ENCODE measurements around the gene JUP. TPM values are rescaled to one million over a fixed set of nuclear protein-coding genes. Genes with fewer than 3 reads are reported as not detected.
A peak's percentile ranks its signal among the peaks of the same experiment; 100 is the strongest.

The JUP gene
- total RNA-seq, 1 donor from 2014 or later, result 92.5 TPM

DNA sequence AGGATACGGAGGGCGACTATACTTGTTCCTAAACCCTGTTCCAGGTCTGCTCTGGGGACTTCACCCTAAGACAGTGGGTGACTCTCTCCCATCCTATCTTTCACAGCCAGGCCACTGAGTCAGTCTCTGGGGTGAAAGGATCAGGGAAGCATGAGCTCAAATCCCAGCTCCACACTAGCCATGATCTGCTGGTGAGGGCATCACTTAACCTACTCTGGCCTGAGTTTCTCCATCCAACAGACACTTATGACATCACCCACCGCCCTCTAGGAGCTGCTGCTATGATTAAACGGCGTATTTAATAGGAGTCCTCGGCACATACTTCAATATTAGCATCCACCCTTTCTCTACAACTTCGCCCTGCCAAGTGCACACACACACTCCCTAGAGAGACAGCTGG, 64.3 kb downstream of the JUP start:
- intact Hi-C loops (cut with DNase I), result no loop called here
- ATAC-seq, result no peak

DNA sequence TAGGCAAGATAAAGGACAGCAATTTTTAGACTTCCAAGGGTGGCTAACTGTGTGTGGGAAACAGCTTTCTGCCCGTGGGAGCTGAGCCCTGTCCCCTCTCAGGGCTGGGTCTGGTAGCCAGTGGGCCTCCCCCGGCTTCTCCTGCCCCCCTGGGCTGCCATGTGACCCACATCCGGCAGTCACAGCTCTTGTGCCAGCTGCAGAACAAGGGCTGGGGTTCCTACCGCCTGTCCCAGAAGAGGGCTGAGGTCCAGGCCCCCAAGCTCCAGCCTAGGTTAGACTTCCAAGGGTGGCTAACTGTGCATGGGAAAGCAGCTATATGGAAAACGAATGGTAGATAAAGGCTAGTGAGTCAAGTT, 68.2 kb downstream of the JUP start:
- Histone ChIP-seq H3K27me3 (ENCODE audit: low read depth) (no peaks in the 10 kb centered on the region), H3K36me3 (no peaks in the 10 kb centered on the region), H3K27ac (no peak overlapping the region), H3K4me3 (no peak overlapping the region), H3K9me3 (no peaks in the 10 kb centered on the region), H3K4me1 (no peaks in the 10 kb centered on the region)
- no peak for DNase-seq
- intact Hi-C loops (cut with DNase I), result no loop called here
- peak in 1 of 2 donors; percentile 12 for ATAC-seq
- TF ChIP-seq, protein P1, sequence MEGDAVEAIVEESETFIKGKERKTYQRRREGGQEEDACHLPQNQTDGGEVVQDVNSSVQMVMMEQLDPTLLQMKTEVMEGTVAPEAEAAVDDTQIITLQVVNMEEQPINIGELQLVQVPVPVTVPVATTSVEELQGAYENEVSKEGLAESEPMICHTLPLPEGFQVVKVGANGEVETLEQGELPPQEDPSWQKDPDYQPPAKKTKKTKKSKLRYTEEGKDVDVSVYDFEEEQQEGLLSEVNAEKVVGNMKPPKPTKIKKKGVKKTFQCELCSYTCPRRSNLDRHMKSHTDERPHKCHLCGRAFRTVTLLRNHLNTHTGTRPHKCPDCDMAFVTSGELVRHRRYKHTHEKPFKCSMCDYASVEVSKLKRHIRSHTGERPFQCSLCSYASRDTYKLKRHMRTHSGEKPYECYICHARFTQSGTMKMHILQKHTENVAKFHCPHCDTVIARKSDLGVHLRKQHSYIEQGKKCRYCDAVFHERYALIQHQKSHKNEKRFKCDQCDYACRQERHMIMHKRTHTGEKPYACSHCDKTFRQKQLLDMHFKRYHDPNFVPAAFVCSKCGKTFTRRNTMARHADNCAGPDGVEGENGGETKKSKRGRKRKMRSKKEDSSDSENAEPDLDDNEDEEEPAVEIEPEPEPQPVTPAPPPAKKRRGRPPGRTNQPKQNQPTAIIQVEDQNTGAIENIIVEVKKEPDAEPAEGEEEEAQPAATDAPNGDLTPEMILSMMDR (IDR thresholded peaks at IDR 0.05), result no peak

More for the DNA sequence above, 64.3 kb downstream of the JUP start:
- Histone ChIP-seq H3K27me3 (ENCODE audit: low read depth) (no peaks in the 10 kb centered on the region), H3K36me3 (no peaks in the 10 kb centered on the region), H3K4me1 (no peaks in the 10 kb centered on the region), H3K4me3 (no peak overlapping the region), H3K27ac (no peak overlapping the region), H3K9me3 (no peaks in the 10 kb centered on the region)
- DNase-seq, result no peak
- TF ChIP-seq, protein P1 (IDR thresholded peaks at IDR 0.05), result no peak

DNA sequence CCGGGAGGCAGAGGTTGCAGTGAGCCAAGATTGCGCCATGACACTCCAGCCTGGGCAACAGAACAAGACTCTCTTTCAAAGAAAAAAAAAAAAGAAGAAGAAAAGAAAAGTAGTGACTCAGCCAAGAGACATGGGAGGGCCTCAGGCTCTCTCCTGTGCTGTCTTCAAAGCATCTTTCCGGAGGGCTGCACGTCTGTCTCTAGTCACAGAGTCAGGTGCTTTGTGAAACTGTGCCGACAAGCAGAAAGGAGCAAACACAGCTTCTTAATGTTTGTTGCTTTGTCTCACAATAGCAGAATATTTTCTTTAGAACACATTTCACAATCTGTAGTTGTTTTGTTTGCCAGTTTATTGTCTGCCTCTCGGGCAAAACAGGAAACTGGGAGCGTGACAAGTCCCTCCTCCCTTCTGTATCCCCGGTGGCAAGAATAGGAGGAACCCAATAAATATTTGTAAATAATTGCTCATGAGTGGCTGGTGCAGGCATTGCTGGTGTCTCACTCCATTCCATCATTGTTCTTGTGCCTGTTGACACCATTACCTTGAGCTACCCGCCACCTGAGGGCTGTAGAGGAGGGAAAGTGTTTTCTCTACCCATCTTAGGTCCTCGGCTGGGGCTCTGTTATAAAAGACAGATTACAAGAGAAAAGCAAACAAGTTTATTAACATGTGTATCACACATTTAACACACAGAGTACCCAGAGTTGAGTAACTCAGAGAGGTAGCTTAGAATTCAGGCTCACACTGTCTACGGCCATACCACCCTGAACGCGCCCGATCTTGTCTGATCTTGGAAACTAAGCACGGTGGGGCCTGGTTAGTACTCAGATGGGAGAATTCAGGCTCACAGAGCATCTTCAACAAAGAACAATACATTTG, 68.9 kb downstream of the JUP start:
- no peak overlapping the region for H3K4me3 ChIP-seq
- H3K36me3 ChIP-seq, result no peaks in the 10 kb centered on the region
- H3K27me3 ChIP-seq (ENCODE audit: low read depth), result no peaks in the 10 kb centered on the region
- H3K9me3 ChIP-seq, result no peaks in the 10 kb centered on the region
- DNase-seq (no peak), ATAC-seq (peak in 1 of 2 donors; percentile 34)
- intact Hi-C loops (cut with DNase I), result no loop called here
- TF ChIP-seq, protein P1 (IDR thresholded peaks at IDR 0.05), result no peak
- no peak overlapping the region for H3K27ac ChIP-seq
- no peaks in the 10 kb centered on the region for H3K4me1 ChIP-seq

DNA sequence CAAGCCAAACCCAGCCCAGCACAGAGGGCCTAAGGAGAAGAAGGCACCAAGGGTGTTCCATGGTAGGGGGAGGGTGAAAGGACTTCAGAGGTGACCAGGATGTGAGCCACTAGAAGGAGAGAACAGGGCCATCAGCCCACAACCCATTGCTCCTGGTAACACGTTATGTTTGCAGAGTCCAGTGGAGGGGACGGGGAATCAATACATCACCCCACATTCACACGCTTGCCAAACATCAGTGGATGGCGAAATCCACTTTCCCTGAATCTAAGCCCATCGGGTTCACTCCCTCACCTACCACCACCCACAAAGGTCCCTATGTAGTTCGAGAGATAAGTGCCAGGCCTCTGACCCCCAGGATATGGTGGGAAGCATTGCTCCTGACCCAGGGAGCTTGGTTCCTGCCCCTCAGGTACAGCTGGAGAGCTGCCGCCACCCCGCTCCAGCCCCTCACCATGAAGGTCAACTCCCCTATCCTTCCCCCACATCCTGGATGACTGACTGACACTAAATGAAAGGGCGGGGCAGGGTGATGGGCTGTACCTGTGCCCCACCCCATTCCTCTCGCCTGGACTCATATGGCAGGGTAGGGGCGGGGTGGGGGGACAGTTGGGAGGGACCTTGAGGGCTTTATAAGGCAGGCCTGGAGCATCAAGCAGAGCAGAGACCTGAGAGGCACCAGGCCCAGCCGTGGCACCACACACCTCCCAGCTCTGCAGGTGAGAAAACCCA, 74.7 kb downstream of the JUP start, which contains the start of gene GAST:
GAST (plus strand) TSS at position 663 of the 732 bp plus-strand sequence. CDS start 3,106 bp downstream, outside the sequence.
- Histone ChIP-seq H3K9me3 (no peaks in the 10 kb centered on the region), H3K27me3 (ENCODE audit: low read depth) (peaks cover 6% of the 10 kb centered on the region), H3K4me1 (no peaks in the 10 kb centered on the region), H3K4me3 (no peak within 1 kb of the TSS), H3K27ac (no peak within 1 kb of the TSS), H3K36me3 (no peaks in the 10 kb centered on the region)
- DNase-seq (no peak), ATAC-seq (peak in 1 of 2 donors; percentile 14)
- intact Hi-C loops (cut with DNase I), result no loop called here
- TF ChIP-seq, protein P1 (IDR thresholded peaks at IDR 0.05), result no peak

DNA sequence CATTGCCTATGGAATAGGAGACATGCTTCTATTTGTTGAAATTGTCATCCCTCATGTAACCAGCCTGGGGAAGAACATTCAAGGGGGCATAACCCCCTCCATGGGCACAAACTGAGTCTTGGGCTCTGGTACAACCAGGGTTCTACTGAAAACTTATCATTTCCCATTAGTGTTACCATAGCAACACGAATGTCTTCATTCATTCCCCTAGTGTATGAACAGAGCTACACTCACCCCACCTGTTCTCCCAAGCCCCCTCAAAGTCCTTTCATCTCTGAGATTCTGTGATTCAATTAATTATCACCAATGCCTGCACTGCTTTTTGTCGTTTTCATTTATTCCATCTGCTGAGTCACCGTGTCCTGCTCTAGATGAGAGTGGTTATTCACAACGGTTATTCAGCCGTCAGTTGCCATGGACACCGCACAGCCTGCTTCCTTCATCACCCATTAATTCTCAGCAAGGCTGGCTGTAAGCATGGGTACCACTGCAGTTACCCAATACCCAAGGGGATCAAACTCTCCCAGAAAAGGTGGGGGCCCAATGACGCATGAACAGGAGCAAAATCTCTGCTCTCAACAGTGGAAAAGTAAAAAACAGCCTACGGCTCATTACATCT, 75.9 kb downstream of the JUP start:
- Histone ChIP-seq H3K4me1 (no peaks in the 10 kb centered on the region), H3K27me3 (ENCODE audit: low read depth) (peaks cover 6% of the 10 kb centered on the region), H3K4me3 (no peak overlapping the region), H3K9me3 (no peaks in the 10 kb centered on the region), H3K36me3 (no peaks in the 10 kb centered on the region), H3K27ac (no peak overlapping the region)
- no peak for DNase-seq
- ATAC-seq, result no peak
- intact Hi-C loops (cut with DNase I), result no loop called here
- TF ChIP-seq, protein P1 (IDR thresholded peaks at IDR 0.05), result no peak

Measured in lower lobe of right lung (tissue), 2 donors.